Right lobe of liver (tissue), 4 donors: ENCODE results near the gene SUSD6.

Experiments used
- POLR2A ChIP-seq: fragments of 450-650 bp; IDR thresholded peaks from one replicate; pipeline ENCODE4 v1.6.1; 2017; ENCODE audit warnings: antibody characterized with exemption, mild to moderate bottlenecking
- TF ChIP-seq, protein P1 (sequence below), 4 donors: fragments of 200-600 bp in 3 of 4; fragments of 450-650 bp in 1 of 4; IDR thresholded peaks; one replicate each; pipeline versions ENCODE4 v1.5.1 to v1.8.0; 2016 to 2022; ENCODE audit warnings: antibody characterized with exemption in 4 of 4, mild to moderate bottlenecking in 2 of 4
- donor health status: DM: no; HTN: no; CAD: no.
- donor health status: DM: no; HTN: no; CAD: no.
- donor health status: DM: no; HTN: yes; CAD: no.

DNA sequence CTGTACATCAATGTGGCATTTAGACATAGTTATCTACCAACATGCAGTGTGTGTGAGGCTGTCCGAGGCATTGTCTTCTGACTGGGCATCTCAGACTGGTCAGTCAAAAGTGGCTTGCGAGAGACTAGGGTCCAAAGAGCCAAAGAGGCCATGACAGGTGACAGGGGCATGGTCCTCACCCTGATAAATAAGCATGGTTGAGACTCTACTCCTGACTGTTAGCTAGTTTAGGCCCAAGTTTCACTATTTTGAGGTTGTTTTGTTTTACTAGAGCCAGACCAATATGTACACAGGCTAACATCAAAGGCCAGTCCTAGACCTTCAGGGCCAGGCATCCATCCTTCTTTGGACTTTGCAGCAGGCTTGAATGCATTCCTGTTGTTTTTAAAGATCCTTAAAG is 78.6 kb downstream of the SUSD6 start:
- TF ChIP-seq, protein P1, sequence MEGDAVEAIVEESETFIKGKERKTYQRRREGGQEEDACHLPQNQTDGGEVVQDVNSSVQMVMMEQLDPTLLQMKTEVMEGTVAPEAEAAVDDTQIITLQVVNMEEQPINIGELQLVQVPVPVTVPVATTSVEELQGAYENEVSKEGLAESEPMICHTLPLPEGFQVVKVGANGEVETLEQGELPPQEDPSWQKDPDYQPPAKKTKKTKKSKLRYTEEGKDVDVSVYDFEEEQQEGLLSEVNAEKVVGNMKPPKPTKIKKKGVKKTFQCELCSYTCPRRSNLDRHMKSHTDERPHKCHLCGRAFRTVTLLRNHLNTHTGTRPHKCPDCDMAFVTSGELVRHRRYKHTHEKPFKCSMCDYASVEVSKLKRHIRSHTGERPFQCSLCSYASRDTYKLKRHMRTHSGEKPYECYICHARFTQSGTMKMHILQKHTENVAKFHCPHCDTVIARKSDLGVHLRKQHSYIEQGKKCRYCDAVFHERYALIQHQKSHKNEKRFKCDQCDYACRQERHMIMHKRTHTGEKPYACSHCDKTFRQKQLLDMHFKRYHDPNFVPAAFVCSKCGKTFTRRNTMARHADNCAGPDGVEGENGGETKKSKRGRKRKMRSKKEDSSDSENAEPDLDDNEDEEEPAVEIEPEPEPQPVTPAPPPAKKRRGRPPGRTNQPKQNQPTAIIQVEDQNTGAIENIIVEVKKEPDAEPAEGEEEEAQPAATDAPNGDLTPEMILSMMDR (IDR thresholded peaks at IDR 0.05) = no peak
- TF ChIP-seq POLR2A = no peak
